CD4-positive, alpha-beta T cell treated with Interferon gamma for 1 hour (primary cell): ENCODE data around the gene IHH.

Source experiments
- DNase-seq: peaks from one replicate; pipeline ENCODE4 v3.0.0-alpha.2; 2020

IHH gene

DNA sequence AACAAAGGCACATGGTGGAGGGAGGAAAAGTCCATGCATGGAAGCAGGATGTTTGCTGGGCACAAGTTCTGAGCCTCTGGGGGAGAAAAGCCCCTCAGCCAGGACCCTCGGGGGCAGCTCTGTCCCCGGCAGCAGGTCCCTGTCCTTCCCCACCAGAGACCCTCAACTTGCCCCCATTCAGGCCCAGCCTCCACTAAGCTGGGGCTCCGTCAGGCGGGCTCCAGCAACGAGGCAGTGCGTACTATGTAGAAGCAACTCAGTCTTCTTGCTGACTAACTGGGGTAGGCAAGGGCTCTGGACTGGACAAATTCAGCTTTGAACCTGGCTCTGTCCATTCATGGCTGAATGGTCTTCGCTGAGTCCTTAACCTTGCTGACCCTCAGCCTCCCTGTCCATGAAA, 42.4 kb downstream of the IHH start:
- no peak for DNase-seq

DNA sequence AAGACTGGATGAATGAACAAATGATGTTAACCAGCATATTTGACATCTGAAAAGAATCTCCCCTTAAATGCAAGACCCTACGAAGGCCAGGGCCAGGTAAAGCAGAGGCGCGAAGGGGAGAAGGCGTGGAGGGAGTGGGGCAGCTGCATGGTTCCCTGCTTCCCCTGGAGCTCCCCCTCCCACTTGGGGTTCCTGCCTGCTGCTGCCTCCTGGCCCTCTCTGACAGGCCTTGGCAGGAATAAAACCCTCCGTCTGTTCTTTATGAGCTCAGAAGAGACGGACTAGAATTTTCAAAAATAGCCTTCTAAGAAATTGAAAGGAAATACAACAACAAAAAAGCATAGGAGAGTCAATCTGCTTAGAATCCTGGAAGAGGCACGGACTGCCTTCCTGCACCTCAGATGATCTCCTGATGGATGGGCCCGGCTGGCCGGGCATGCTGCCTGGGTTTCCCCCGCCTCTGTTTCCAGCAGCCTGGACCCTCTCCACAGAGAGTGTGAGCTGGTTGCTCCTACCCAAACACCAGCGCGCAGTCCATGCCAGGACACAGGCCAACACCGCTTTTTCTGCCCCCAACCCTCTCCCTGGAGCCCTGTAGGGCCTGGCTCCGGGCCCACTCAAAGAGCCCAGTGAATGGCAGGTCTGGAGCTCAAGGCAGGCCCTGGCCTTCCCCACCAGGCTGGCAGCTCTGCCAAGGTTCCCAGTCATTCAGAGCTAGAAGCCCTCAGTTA, 43.4 kb downstream of the IHH start:
- DNase-seq: no peak

- no peak for DNase-seq
Measured at GRCh38 chr2:219016721-219017120, 44.0 kb downstream of the IHH start.

DNA sequence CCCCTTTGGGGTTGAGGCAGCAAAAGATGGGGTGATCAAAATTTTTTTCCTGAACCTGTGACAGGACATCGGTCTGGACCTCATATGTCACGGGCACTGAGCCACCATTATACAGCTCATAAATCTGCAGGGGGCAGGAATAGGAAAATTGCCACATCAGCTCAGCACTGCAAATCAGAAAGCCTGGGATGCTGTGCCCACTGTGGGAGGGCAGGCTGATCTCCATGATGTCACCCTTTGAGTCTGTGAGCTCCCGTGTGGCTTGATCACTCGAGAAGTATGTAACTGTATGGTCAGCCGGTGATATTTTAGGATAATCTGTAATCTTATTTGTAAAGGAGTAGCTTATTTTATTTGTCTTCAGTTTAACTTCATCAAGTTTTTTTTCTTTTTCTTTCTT, 49.8 kb downstream of the IHH start:
- no peak for DNase-seq

GRCh38 chr2:219010162-219010756, 50.5 kb downstream of the IHH start:
- DNase-seq: no peak

- no peak for DNase-seq
Measured at GRCh38 chr2:219009294-219009693, 51.4 kb downstream of the IHH start.
